Stimulated activated CD8-positive, alpha-beta memory T cell treated with anti-CD3 and anti-CD28 coated beads, Interleukin-4, amount 100 ng/mL, for 1 hour (primary cell): ENCODE measurements around the gene ALX4.

Experiments
- DNase-seq, 2 donors: peaks; one replicate each; pipeline ENCODE4 v3.0.0-alpha.2; 2020; ENCODE audit warnings: low read depth in 2 of 2, low spot score in 1 of 2

Gene ALX4

GRCh38 chr11:44246726-44247125 lies 63.2 kb downstream of the ALX4 start:
- no peak for DNase-seq

GRCh38 chr11:44244639-44245310 lies 65.2 kb downstream of the ALX4 start:
- no peak for DNase-seq

GRCh38 chr11:44243595-44244343 lies 66.2 kb downstream of the ALX4 start:
- DNase-seq = no peak

- no peak for DNase-seq
These were observed 66.9 kb downstream of the ALX4 start for GRCh38 chr11:44243086-44243485.

- no peak for DNase-seq
These were observed 68.1 kb downstream of the ALX4 start for GRCh38 chr11:44241851-44242250.

GRCh38 chr11:44237156-44237555 lies 72.8 kb downstream of the ALX4 start:
- DNase-seq = no peak

- DNase-seq = no peak
These were observed 73.6 kb downstream of the ALX4 start for GRCh38 chr11:44236296-44236695.

GRCh38 chr11:44235765-44236201 lies 74.2 kb downstream of the ALX4 start:
- DNase-seq = no peak

- no peak for DNase-seq
These were observed 80.3 kb downstream of the ALX4 start for GRCh38 chr11:44229624-44230023.

GRCh38 chr11:44229098-44229497 lies 80.8 kb downstream of the ALX4 start:
- no peak for DNase-seq

- DNase-seq = no peak
These were observed 81.6 kb downstream of the ALX4 start for GRCh38 chr11:44228379-44228778.

- no peak for DNase-seq
These were observed 83.0 kb downstream of the ALX4 start for GRCh38 chr11:44226945-44227344.

- DNase-seq = no peak
These were observed 83.4 kb downstream of the ALX4 start for GRCh38 chr11:44226490-44226889.

GRCh38 chr11:44224867-44225501 lies 85.0 kb downstream of the ALX4 start:
- DNase-seq = no peak

- no peak for DNase-seq
These were observed 86.7 kb downstream of the ALX4 start for GRCh38 chr11:44223238-44223637.

GRCh38 chr11:44221992-44222391 lies 87.9 kb downstream of the ALX4 start:
- DNase-seq = no peak

GRCh38 chr11:44221456-44221855 lies 88.5 kb downstream of the ALX4 start:
- DNase-seq = no peak

- no peak for DNase-seq
These were observed 89.8 kb downstream of the ALX4 start for GRCh38 chr11:44219830-44220796.

GRCh38 chr11:44217432-44217831 lies 92.5 kb downstream of the ALX4 start:
- DNase-seq = no peak

GRCh38 chr11:44213148-44213547 lies 96.8 kb downstream of the ALX4 start:
- DNase-seq = no peak

GRCh38 chr11:44212128-44212527 lies 97.8 kb downstream of the ALX4 start:
- no peak for DNase-seq
